HepG2 (cell line): ENCODE measurements around the gene CCT3. TPM values are rescaled to one million over a fixed set of nuclear protein-coding genes. Genes with fewer than 3 reads are reported as not detected.

Source experiments
- ATAC-seq: fragments of 200-7000 bp; cut with Tn5 transposase; 3 replicates; pipeline ENCODE4 v1.9.1; 2020; ENCODE audit warnings: mild to moderate bottlenecking, moderate library complexity
- BruUV-seq: library from RNA; stranded (reverse); fragments of 400-500 nt; replicated peaks from 2 replicates; lab custom pipeline; 2021; lab: Mats Ljungman, UMichigan
- CTCF ChIA-PET: fragments of 300-600 bp; formaldehyde crosslinking; extraction: SDS; loops from one replicate; lab custom pipeline; 2021; ENCODE audit warnings: low total read pairs, inconsistent platforms, low intra/inter-chr PET ratio; lab: Yijun Ruan, JAX
- POLR2A ChIA-PET: fragments of 350-600 bp; sonication (Branson Sonifier 250); formaldehyde crosslinking; loops from one replicate; lab custom pipeline; 2020; ENCODE audit warnings: antibody characterized with exemption, inconsistent platforms; lab: Yijun Ruan, JAX
- DNase-seq: peaks from one replicate; pipeline ENCODE4 v3.0.0-alpha.2; 2015; ENCODE audit warnings: low spot score
- FAIRE-seq: peaks from 3 replicates; lab custom pipeline; 2011; peaks lifted over from hg19 to GRCh38; lab: Jason Lieb, UNC
- H2AFZ ChIP-seq: one replicate; pipeline ENCODE4 v1.6.1; 2011; ENCODE audit warnings: low read length, inconsistent platforms
- H3K27ac ChIP-seq: fragments of 300-600 bp; 3 replicates; pipeline ENCODE4 v1.8.0; 2011; ENCODE audit warnings: mixed run types, mild to moderate bottlenecking, mixed read lengths, low read length, inconsistent platforms; ENCODE audit not compliant: insufficient read depth; ENCODE audit errors: extremely low read length
- H3K27me3 ChIP-seq, 2 experiments: fragments of 200-600 bp in 1 of 2; 2 replicates in 1 of 2; 3 replicates in 1 of 2; pipeline versions ENCODE4 v1.6.0 to v1.8.0; 2011; ENCODE audit warnings: low read length in 2 of 2, mild to moderate bottlenecking in 2 of 2, moderate library complexity in 2 of 2, inconsistent platforms in 1 of 2; ENCODE audit not compliant: insufficient read depth in 2 of 2, control insufficient read depth in 1 of 2
- H3K36me3 ChIP-seq, 2 experiments: fragments of 200-600 bp in 1 of 2; replicated peaks in 1 of 2; 2 replicates in 1 of 2; 3 replicates in 1 of 2; pipeline versions ENCODE4 v1.5.1 to v1.8.0; 2011; ENCODE audit warnings: low read length in 2 of 2, inconsistent platforms in 1 of 2; ENCODE audit not compliant: insufficient read depth in 2 of 2, control insufficient read depth in 1 of 2
- H3K4me1 ChIP-seq: 2 replicates; pipeline ENCODE4 v1.5.1; 2012; ENCODE audit warnings: low read length, inconsistent platforms; ENCODE audit not compliant: insufficient read depth
- H3K4me2 ChIP-seq: 2 replicates; pipeline ENCODE4 v1.6.0; 2011; ENCODE audit warnings: low read depth, low read length, inconsistent platforms
- H3K4me3 ChIP-seq, 3 experiments: fragments of 200-600 bp in 1 of 3; sonication (generic), shearing (Covaris generic) in 1 of 3; replicated peaks in 1 of 3; 2 replicates each; pipeline ENCODE4 v1.5.1; 2011 to 2016; ENCODE audit warnings: low read length in 3 of 3, inconsistent platforms in 2 of 3, low read depth in 2 of 3, mild to moderate bottlenecking in 2 of 3, control low read depth in 1 of 3, mixed read lengths in 1 of 3; ENCODE audit not compliant: insufficient read depth in 1 of 3
- H3K79me2 ChIP-seq: one replicate; pipeline ENCODE4 v1.6.1; 2011; ENCODE audit warnings: low read length, inconsistent platforms; ENCODE audit not compliant: insufficient read depth
- H3K9ac ChIP-seq: 2 replicates; pipeline ENCODE4 v1.6.0; 2011; ENCODE audit warnings: mild to moderate bottlenecking, low read depth, low read length, inconsistent platforms; ENCODE audit not compliant: insufficient read depth
- H3K9me3 ChIP-seq: 2 replicates; pipeline ENCODE4 v1.5.1; 2012; ENCODE audit warnings: mild to moderate bottlenecking, low read length
- H4K20me1 ChIP-seq: 2 replicates; pipeline ENCODE4 v1.6.0; 2011; ENCODE audit warnings: inconsistent platforms, mild to moderate bottlenecking, low read length, moderate library complexity; ENCODE audit not compliant: insufficient read depth
- ATRX ChIP-seq: sonication (generic); formaldehyde crosslinking; IDR thresholded peaks from 2 replicates; pipeline ENCODE4 v1.4.0; 2020; ENCODE audit warnings: missing genetic modification reagents, borderline replicate concordance
- CBX1 ChIP-seq: IDR thresholded peaks from one replicate; pipeline ENCODE4 v1.6.1; 2016; ENCODE audit warnings: antibody characterized with exemption, low read depth
- EP300 ChIP-seq, 3 experiments: sonication (generic) in 1 of 3; formaldehyde crosslinking in 1 of 3; IDR thresholded peaks; 2 replicates each; pipeline versions ENCODE4 v1.5.1 to v1.6.1; 2011 to 2020; ENCODE audit warnings: low read depth in 2 of 3, low read length in 2 of 3, borderline replicate concordance in 1 of 3, improper control_type of control experiment in 1 of 3, mild to moderate bottlenecking in 1 of 3, missing genetic modification reagents in 1 of 3, moderate library complexity in 1 of 3
- HIVEP1 ChIP-seq: sonication (generic); formaldehyde crosslinking; IDR thresholded peaks from 2 replicates; pipeline ENCODE4 v1.4.0; 2020; ENCODE audit warnings: mild to moderate bottlenecking, missing genetic modification reagents
- KAT7 ChIP-seq: IDR thresholded peaks from 2 replicates; pipeline ENCODE4 v1.6.1; 2018; ENCODE audit warnings: borderline replicate concordance, missing compliant biosample characterization
- MED8 ChIP-seq: sonication (generic); formaldehyde crosslinking; IDR thresholded peaks from 2 replicates; pipeline ENCODE4 v1.8.1; 2023; ENCODE audit warnings: mild to moderate bottlenecking, missing genetic modification reagents; ENCODE audit not compliant: insufficient replicate concordance
- NFATC3 ChIP-seq: sonication (generic); formaldehyde crosslinking; IDR thresholded peaks from 2 replicates; pipeline ENCODE4 v1.5.1; 2020; ENCODE audit warnings: mild to moderate bottlenecking, missing genetic modification reagents
- NFE2L1 ChIP-seq: sonication (generic); formaldehyde crosslinking; IDR thresholded peaks from 2 replicates; pipeline ENCODE4 v1.4.0; 2020; ENCODE audit warnings: missing genetic modification reagents, mild to moderate bottlenecking, borderline replicate concordance
- PPARG ChIP-seq: conservative IDR thresholded peaks from 2 replicates; pipeline ENCODE4 v1.6.1; 2016; ENCODE audit warnings: missing biosample characterization, missing genetic modification reagents
- RBAK ChIP-seq: sonication (generic); formaldehyde crosslinking; IDR thresholded peaks from 2 replicates; pipeline ENCODE4 v1.5.1; 2020; ENCODE audit warnings: mild to moderate bottlenecking, missing genetic modification reagents
- SRF ChIP-seq: IDR thresholded peaks from 2 replicates; pipeline ENCODE4 v1.6.1; 2011; ENCODE audit warnings: mild to moderate bottlenecking, low read depth, low read length, moderate library complexity
- TAF1 ChIP-seq: sonication (generic); formaldehyde crosslinking; IDR thresholded peaks from 2 replicates; pipeline ENCODE4 v1.4.0; 2020; ENCODE audit warnings: missing genetic modification reagents
- TCF7L2 ChIP-seq: IDR thresholded peaks from 2 replicates; pipeline ENCODE4 v1.6.1; 2011; ENCODE audit warnings: mild to moderate bottlenecking, low read depth, low read length, moderate library complexity
- XBP1 ChIP-seq: sonication (generic); formaldehyde crosslinking; IDR thresholded peaks from 2 replicates; pipeline ENCODE4 v1.5.0; 2020; ENCODE audit warnings: missing genetic modification reagents
- ZNF296 ChIP-seq: sonication (generic); formaldehyde crosslinking; conservative IDR thresholded peaks from 2 replicates; pipeline ENCODE4 v1.5.0; 2020; ENCODE audit warnings: mild to moderate bottlenecking, missing genetic modification reagents
- ZNF569 ChIP-seq: sonication (generic); formaldehyde crosslinking; IDR thresholded peaks from 2 replicates; pipeline ENCODE4 v1.5.0; 2020; ENCODE audit warnings: mild to moderate bottlenecking, missing genetic modification reagents, moderate library complexity, borderline replicate concordance
- ZNF572 ChIP-seq: sonication (generic); formaldehyde crosslinking; IDR thresholded peaks from 2 replicates; pipeline ENCODE4 v1.5.1; 2020; ENCODE audit warnings: mild to moderate bottlenecking, missing genetic modification reagents
- ZNF83 ChIP-seq: sonication (generic); formaldehyde crosslinking; IDR thresholded peaks from 2 replicates; pipeline ENCODE4 v1.4.0; 2020; ENCODE audit warnings: missing genetic modification reagents, mild to moderate bottlenecking, borderline replicate concordance
- WGBS: methylation state at CpG from one replicate; pipeline ENCODE4 v1.1.6; 2017; ENCODE audit warnings: low lambda C conversion rate; 5-methylcytosine and 5-hydroxymethylcytosine counted together
- in situ Hi-C: cut with HindIII; loops from 2 replicates; pipeline ENCODE4 v1.10.0; 2017; ENCODE audit warnings: low pct_unique_long_range_greater_than_20kb; ENCODE audit not compliant: extremely low pct_ligation_motif_present
- intact Hi-C: fragments of 100-400 bp; cut with micrococcal nuclease; formaldehyde crosslinking; loops from one replicate; pipeline ENCODE4 v1.10.0; 2022; ENCODE audit not compliant: unreplicated experiment
- polyA plus RNA-seq, 8 experiments: library from polyadenylated mRNA; depleted of rRNA in 3 of 8; stranded (reverse) in 7 of 8; unstranded in 1 of 8; fragments of >200 nt; fragmentation: Illumina TruSeq in 4 of 8; extraction: Trizol in 4 of 8; gene quantifications; 2 replicates each; pipeline versions ENCODE4 v1.2.1 to v1.2.3, GENCODE V29; 2011 to 2016; ENCODE audit warnings: low read depth in 4 of 8, missing spikeins in 1 of 8, mixed read lengths in 1 of 8; ENCODE audit not compliant: insufficient read depth in 1 of 8
- total RNA-seq, 5 experiments: library from RNA; depleted of rRNA; stranded (reverse); fragments of >200 nt; fragmentation: Illumina TruSeq; extraction: Trizol; gene quantifications; 2 replicates each; pipeline ENCODE4 v1.2.3, GENCODE V29; 2016; ENCODE audit warnings: low read depth in 1 of 5
- TF ChIP-seq, protein P1 (sequence below): IDR thresholded peaks from 2 replicates; pipeline ENCODE4 v1.6.1; 2012; ENCODE audit warnings: inconsistent platforms
- TF ChIP-seq, protein P2 (sequence below): sonication (generic); formaldehyde crosslinking; IDR thresholded peaks from 2 replicates; pipeline ENCODE4 v1.4.0; 2020; ENCODE audit warnings: mild to moderate bottlenecking, missing genetic modification reagents

CCT3 gene
- total and polyA plus RNA-seq, 2 of the 13 experiments (the other 11 are each of a cell fraction or from before 2014, with no cell fraction given) = 319 to 615 TPM

DNA sequence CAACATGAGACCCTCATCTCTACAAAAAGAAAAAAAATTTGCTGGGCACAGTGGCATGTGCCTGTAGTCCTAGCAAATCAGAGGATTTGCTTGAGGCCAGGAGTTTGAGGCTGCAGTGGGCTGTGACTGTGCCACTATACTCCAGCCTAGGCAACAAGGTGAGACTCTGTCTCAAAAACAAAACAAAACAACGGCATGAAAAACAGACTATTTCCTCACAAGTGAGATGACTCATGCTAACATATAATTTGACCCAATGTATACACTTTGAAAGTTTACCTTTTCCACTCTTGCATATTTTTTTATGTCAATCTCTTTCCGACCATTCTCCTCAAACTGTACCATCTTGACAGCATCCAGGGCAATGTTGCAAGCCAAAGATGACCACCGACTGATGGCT, 17.5 kb downstream of the CCT3 start:
- no peak overlapping the region for H3K4me2 ChIP-seq
- H3K27ac ChIP-seq = no peak overlapping the region
- CTCF ChIA-PET = no interaction called here
- intact Hi-C loops = no loop called here
- H3K79me2 ChIP-seq = peaks cover 2% of the 10 kb centered on the region
- no peak for FAIRE-seq
- no peaks in the 10 kb centered on the region for H3K4me1 ChIP-seq
- H4K20me1 ChIP-seq = peaks cover 4% of the 10 kb centered on the region; the same call in 1 of the 2 replicates
- TF ChIP-seq ZNF296 (no peak), XBP1 (CRISPR knock-in tag) (no peak), TAF1 (CRISPR knock-in tag) (no peak), EP300 (IDR thresholded peaks at IDR 0.05; ENCODE audit: low read depth in 2 of 2, low read length in 2 of 2) (no peak), EP300 (CRISPR knock-in tag; IDR thresholded peaks at IDR 0.05; ENCODE audit: borderline replicate concordance) (no peak), KAT7 (CRISPR knock-in tag) (no peak), ATRX (CRISPR knock-in tag) (no peak), NFATC3 (CRISPR knock-in tag) (no peak), MED8 (CRISPR knock-in tag) (no peak), ZNF569 (no peak), CBX1 (no peak), RBAK (CRISPR knock-in tag) (no peak), ZNF572 (CRISPR knock-in tag) (no peak), TCF7L2 (no peak), SRF (no peak), PPARG (CRISPR knock-in tag) (no peak), NFE2L1 (no peak), ZNF83 (CRISPR knock-in tag) (no peak), HIVEP1 (CRISPR knock-in tag) (no peak)
- TF ChIP-seq, protein P1, sequence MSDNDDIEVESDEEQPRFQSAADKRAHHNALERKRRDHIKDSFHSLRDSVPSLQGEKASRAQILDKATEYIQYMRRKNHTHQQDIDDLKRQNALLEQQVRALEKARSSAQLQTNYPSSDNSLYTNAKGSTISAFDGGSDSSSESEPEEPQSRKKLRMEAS = no peak
- TF ChIP-seq, protein P2, sequence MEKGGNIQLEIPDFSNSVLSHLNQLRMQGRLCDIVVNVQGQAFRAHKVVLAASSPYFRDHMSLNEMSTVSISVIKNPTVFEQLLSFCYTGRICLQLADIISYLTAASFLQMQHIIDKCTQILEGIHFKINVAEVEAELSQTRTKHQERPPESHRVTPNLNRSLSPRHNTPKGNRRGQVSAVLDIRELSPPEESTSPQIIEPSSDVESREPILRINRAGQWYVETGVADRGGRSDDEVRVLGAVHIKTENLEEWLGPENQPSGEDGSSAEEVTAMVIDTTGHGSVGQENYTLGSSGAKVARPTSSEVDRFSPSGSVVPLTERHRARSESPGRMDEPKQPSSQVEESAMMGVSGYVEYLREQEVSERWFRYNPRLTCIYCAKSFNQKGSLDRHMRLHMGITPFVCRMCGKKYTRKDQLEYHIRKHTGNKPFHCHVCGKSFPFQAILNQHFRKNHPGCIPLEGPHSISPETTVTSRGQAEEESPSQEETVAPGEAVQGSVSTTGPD = no peak
- TF ChIP-seq, all 625 proteins: peak for 0
- no peak overlapping the region for H3K4me3 ChIP-seq
- no peak overlapping the region for H2AFZ ChIP-seq
- WGBS = 94% methylated on average over 3 of the region's 3 CpGs
- peaks cover 32 to 81% of the 10 kb centered on the region in 2 experiments for H3K36me3 ChIP-seq
- no peak overlapping the region for H3K9ac ChIP-seq
- POLR2A ChIA-PET = no interaction called here
- no peak for ATAC-seq
- in situ Hi-C loops = no loop called here
- H3K27me3 ChIP-seq = no peaks in the 10 kb centered on the region
- H3K9me3 ChIP-seq = no peaks in the 10 kb centered on the region
- no peak for DNase-seq
- no TSS peak for BruUV-seq
